Activated naive CD4-positive, alpha-beta T cell treated with anti-CD3 and anti-CD28 coated beads for 36 hours (primary cell): Measurements from ENCODE around the gene TARS1. TPM values are rescaled to one million over a fixed set of nuclear protein-coding genes. Genes with fewer than 3 reads are reported as not detected.

ENCODE experiments used
- CTCF ChIA-PET: fragments of 350-600 bp; sonication (Branson Sonifier 250); formaldehyde crosslinking; loops from one replicate; lab custom pipeline; 2021; ENCODE audit warnings: antibody characterized with exemption; lab: Charles Lee
- DNase-seq: peaks from one replicate; pipeline ENCODE4 v3.0.0-alpha.2; 2020
- H3K27ac Mint-ChIP-seq: one replicate; pipeline ENCODE4 v1.8.0; 2021; ENCODE audit warnings: mild to moderate bottlenecking, mixed read lengths
- H3K27me3 Mint-ChIP-seq: one replicate; pipeline ENCODE4 v1.8.0; 2021; ENCODE audit warnings: low read depth, mixed read lengths
- H3K36me3 Mint-ChIP-seq: one replicate; pipeline ENCODE4 v1.8.0; 2021; ENCODE audit warnings: low read depth, mixed read lengths
- H3K4me1 Mint-ChIP-seq: one replicate; pipeline ENCODE4 v1.8.0; 2021; ENCODE audit warnings: low read depth, mixed read lengths
- H3K4me3 Mint-ChIP-seq: one replicate; pipeline ENCODE4 v1.8.0; 2021; ENCODE audit warnings: mild to moderate bottlenecking, moderate library complexity, mixed read lengths
- H3K9me3 Mint-ChIP-seq: one replicate; pipeline ENCODE4 v1.8.0; 2021; ENCODE audit warnings: mixed read lengths
- intact Hi-C: fragments of 100-400 bp; cut with micrococcal nuclease; formaldehyde crosslinking; loops from one replicate; pipeline ENCODE4 v1.15.1; 2023
- total RNA-seq, 2 experiments: library from RNA; stranded (reverse); gene quantifications; one replicate each; pipeline ENCODE4 v1.2.3, GENCODE V29; 2021

The TARS1 gene
- total RNA-seq, 2 experiments from 2014 or later: 244 to 260 TPM

GRCh38 chr5:33474931-33475499 lies 34.2 kb downstream of the TARS1 start:
- Mint-ChIP-seq H3K27me3 (no peaks in the 10 kb centered on the region), H3K4me1 (no peaks in the 10 kb centered on the region), H3K36me3 (peaks cover 70% of the 10 kb centered on the region), H3K27ac (no peak overlapping the region), H3K4me3 (no peak overlapping the region), H3K9me3 (peaks cover 9% of the 10 kb centered on the region)
- intact Hi-C loops: no loop called here
- CTCF ChIA-PET: no interaction called here
- DNase-seq: no peak

GRCh38 chr5:33475706-33476105 lies 34.9 kb downstream of the TARS1 start:
- no peak for DNase-seq
- Mint-ChIP-seq H3K4me3 (no peak overlapping the region), H3K36me3 (peaks cover 64% of the 10 kb centered on the region), H3K4me1 (no peaks in the 10 kb centered on the region), H3K9me3 (peaks cover 9% of the 10 kb centered on the region), H3K27me3 (no peaks in the 10 kb centered on the region), H3K27ac (no peak overlapping the region)
- CTCF ChIA-PET: no interaction called here
- intact Hi-C loops: no loop called here

- CTCF ChIA-PET: no interaction called here
- no peak for DNase-seq
- peaks cover 9% of the 10 kb centered on the region for H3K9me3 Mint-ChIP-seq
- H3K36me3 Mint-ChIP-seq: peaks cover 58% of the 10 kb centered on the region
- no peaks in the 10 kb centered on the region for H3K27me3 Mint-ChIP-seq
- no peak overlapping the region for H3K27ac Mint-ChIP-seq
- intact Hi-C loops: no loop called here
- H3K4me1 Mint-ChIP-seq: no peaks in the 10 kb centered on the region
- no peak overlapping the region for H3K4me3 Mint-ChIP-seq
Measured at GRCh38 chr5:33476992-33477391, 36.2 kb downstream of the TARS1 start.

- intact Hi-C loops: no loop called here
- CTCF ChIA-PET: interaction anchor here (0.5 to 1.3 kb wide), 2 partner anchors 41 to 536 kb away, joined by 3 to 4 read pairs; no protein-coding TSS in a partner anchor
- no peaks in the 10 kb centered on the region for H3K4me1 Mint-ChIP-seq
- no peaks in the 10 kb centered on the region for H3K27me3 Mint-ChIP-seq
- H3K36me3 Mint-ChIP-seq: peaks cover 50% of the 10 kb centered on the region
- H3K27ac Mint-ChIP-seq: no peak overlapping the region
- no peak for DNase-seq
- H3K9me3 Mint-ChIP-seq: peaks cover 9% of the 10 kb centered on the region
- H3K4me3 Mint-ChIP-seq: no peak overlapping the region
Measured at GRCh38 chr5:33477816-33478215, 37.1 kb downstream of the TARS1 start.

- DNase-seq: no peak
- intact Hi-C loops: no loop called here
- Mint-ChIP-seq H3K27ac (no peak overlapping the region), H3K4me3 (no peak overlapping the region), H3K4me1 (no peaks in the 10 kb centered on the region), H3K36me3 (peaks cover 40% of the 10 kb centered on the region), H3K9me3 (peaks cover 5% of the 10 kb centered on the region), H3K27me3 (no peaks in the 10 kb centered on the region)
- CTCF ChIA-PET: interaction anchor here (0.6 to 0.7 kb wide), 2 partner anchors 16 to 456 kb away, joined by 3 to 4 read pairs; no protein-coding TSS in a partner anchor
Measured at GRCh38 chr5:33479311-33479710, 38.5 kb downstream of the TARS1 start.

- no peak for DNase-seq
- Mint-ChIP-seq H3K9me3 (no peaks in the 10 kb centered on the region), H3K27ac (no peak overlapping the region), H3K36me3 (peaks cover 25% of the 10 kb centered on the region), H3K27me3 (no peaks in the 10 kb centered on the region), H3K4me1 (no peaks in the 10 kb centered on the region), H3K4me3 (no peak overlapping the region)
- intact Hi-C loops: no loop called here
- CTCF ChIA-PET: no interaction called here
Measured at GRCh38 chr5:33480876-33481275, 40.1 kb downstream of the TARS1 start.

- Mint-ChIP-seq H3K36me3 (peaks cover 14% of the 10 kb centered on the region), H3K27ac (no peak overlapping the region), H3K9me3 (no peaks in the 10 kb centered on the region), H3K4me1 (no peaks in the 10 kb centered on the region), H3K4me3 (no peak overlapping the region), H3K27me3 (no peaks in the 10 kb centered on the region)
- intact Hi-C loops: no loop called here
- CTCF ChIA-PET: no interaction called here
- no peak for DNase-seq
Measured at GRCh38 chr5:33482335-33482734, 41.6 kb downstream of the TARS1 start.

GRCh38 chr5:33487236-33487635 lies 46.5 kb downstream of the TARS1 start:
- no peak overlapping the region for H3K4me3 Mint-ChIP-seq
- intact Hi-C loops: no loop called here
- no peak for DNase-seq
- H3K4me1 Mint-ChIP-seq: no peaks in the 10 kb centered on the region
- peaks cover 4% of the 10 kb centered on the region for H3K36me3 Mint-ChIP-seq
- H3K27me3 Mint-ChIP-seq: no peaks in the 10 kb centered on the region
- no peak overlapping the region for H3K27ac Mint-ChIP-seq
- H3K9me3 Mint-ChIP-seq: no peaks in the 10 kb centered on the region
- CTCF ChIA-PET: no interaction called here

GRCh38 chr5:33488558-33489355 lies 48.0 kb downstream of the TARS1 start:
- intact Hi-C loops: no loop called here
- no peaks in the 10 kb centered on the region for H3K36me3 Mint-ChIP-seq
- CTCF ChIA-PET: no interaction called here
- no peaks in the 10 kb centered on the region for H3K27me3 Mint-ChIP-seq
- no peak overlapping the region for H3K4me3 Mint-ChIP-seq
- DNase-seq: no peak
- no peak overlapping the region for H3K27ac Mint-ChIP-seq
- no peaks in the 10 kb centered on the region for H3K4me1 Mint-ChIP-seq
- no peaks in the 10 kb centered on the region for H3K9me3 Mint-ChIP-seq

- DNase-seq: no peak
- no peak overlapping the region for H3K4me3 Mint-ChIP-seq
- intact Hi-C loops: no loop called here
- H3K36me3 Mint-ChIP-seq: no peaks in the 10 kb centered on the region
- H3K27ac Mint-ChIP-seq: no peak overlapping the region
- CTCF ChIA-PET: no interaction called here
- no peaks in the 10 kb centered on the region for H3K9me3 Mint-ChIP-seq
- no peaks in the 10 kb centered on the region for H3K4me1 Mint-ChIP-seq
- H3K27me3 Mint-ChIP-seq: no peaks in the 10 kb centered on the region
Measured at GRCh38 chr5:33489481-33490067, 48.8 kb downstream of the TARS1 start.

- DNase-seq: no peak
- no peaks in the 10 kb centered on the region for H3K36me3 Mint-ChIP-seq
- H3K27me3 Mint-ChIP-seq: no peaks in the 10 kb centered on the region
- no peak overlapping the region for H3K27ac Mint-ChIP-seq
- H3K4me1 Mint-ChIP-seq: no peaks in the 10 kb centered on the region
- no peaks in the 10 kb centered on the region for H3K9me3 Mint-ChIP-seq
- CTCF ChIA-PET: no interaction called here
- intact Hi-C loops: no loop called here
- no peak overlapping the region for H3K4me3 Mint-ChIP-seq
Measured at GRCh38 chr5:33490071-33490665, 49.4 kb downstream of the TARS1 start.

GRCh38 chr5:33491941-33492340 lies 51.2 kb downstream of the TARS1 start:
- DNase-seq: no peak
- no peak overlapping the region for H3K4me3 Mint-ChIP-seq
- H3K9me3 Mint-ChIP-seq: no peaks in the 10 kb centered on the region
- H3K27me3 Mint-ChIP-seq: no peaks in the 10 kb centered on the region
- intact Hi-C loops: no loop called here
- no peak overlapping the region for H3K27ac Mint-ChIP-seq
- no peaks in the 10 kb centered on the region for H3K4me1 Mint-ChIP-seq
- CTCF ChIA-PET: no interaction called here
- no peaks in the 10 kb centered on the region for H3K36me3 Mint-ChIP-seq
